ENCODE data around the gene TRPV2. TPM values are rescaled to one million over a fixed set of nuclear protein-coding genes. Genes with fewer than 3 reads are reported as not detected.
A peak's percentile ranks its signal among the peaks of the same experiment; 100 is the strongest.

TRPV2 gene
- total and polyA plus RNA-seq, 9 of the 15 experiments (the other 6 are each of a cell fraction or from before 2014, with no cell fraction given) = 10.0 to 97.5 (median 30.3) TPM

- in situ Hi-C loops (cut with MboI) (no loop called here), intact Hi-C loops (cut with micrococcal nuclease) (no loop called here)
- peak overlapping the region in 1 of 2 experiments; percentile 80; a peak in 1 of 4 replicates for H3K9ac ChIP-seq (ENCODE audit: insufficient read depth in 1 of 2, low read depth in 2 of 2, low read length in 2 of 2)
- H3K79me2 ChIP-seq (ENCODE audit: control insufficient read depth, insufficient read depth, low read length) = peaks cover 29% of the 10 kb centered on the region
- peak overlapping the region; percentile 49 for H3K4me2 ChIP-seq (ENCODE audit: insufficient read depth, low read length)
- H4K20me1 ChIP-seq (replicated peaks; ENCODE audit: control insufficient read depth, insufficient read depth, low read length) = peaks cover 11% of the 10 kb centered on the region; the same call in 1 of the 2 replicates
- FAIRE-seq = peak; percentile 26
- no TSS peak for BruUV-seq (replicated peaks)
- no peak overlapping the region for H3K4me3 ChIP-seq
- H3K9me1 ChIP-seq (ENCODE audit: control insufficient read depth, insufficient read depth, low read length) = no peaks in the 10 kb centered on the region
- H3K27ac ChIP-seq (ENCODE audit: extremely low read depth, low read depth, low read length) = no peak overlapping the region; the same call in 2 of the 3 replicates
- peak; percentile 27 to 44 (median 36) for DNase-seq (ENCODE audit: extremely low read depth in 1 of 4, low spot score in 3 of 4)
- H3K36me3 ChIP-seq (ENCODE audit: control insufficient read depth, insufficient read depth, low read length) = peaks cover 20% of the 10 kb centered on the region; the same call in 2 of the 3 replicates
- peak overlapping the region; percentile 54 for H2AFZ ChIP-seq (ENCODE audit: low read depth, low read length)
- ChIA-PET CTCF (ENCODE audit: low intra/inter-chr PET ratio) (no interaction called here), POLR2A (interaction anchor here (0.6 to 0.7 kb wide), 2 partner anchors 35 to 648 kb away, joined by 3 read pairs; no protein-coding TSS in a partner anchor)
- H3K9me3 ChIP-seq (replicated peaks; ENCODE audit: control insufficient read depth, insufficient read depth, low read depth, low read length) = no peaks in the 10 kb centered on the region
- H3K27me3 ChIP-seq (ENCODE audit: control insufficient read depth in 2 of 2, insufficient read depth in 2 of 2, low read length in 2 of 2) = no peaks in the 10 kb centered on the region
- peaks cover 10 to 22% of the 10 kb centered on the region in 2 experiments; a peak in 4 of 5 replicates for H3K4me1 ChIP-seq (replicated peaks in 1 of 2; ENCODE audit: control insufficient read depth in 2 of 2, insufficient read depth in 2 of 2, low read length in 2 of 2)
- peak; percentile 29; the same call in 1 of the 2 replicates for TF ChIP-seq CEBPB (tag; IDR thresholded peaks at IDR 0.05)
- TF ChIP-seq, protein P1, sequence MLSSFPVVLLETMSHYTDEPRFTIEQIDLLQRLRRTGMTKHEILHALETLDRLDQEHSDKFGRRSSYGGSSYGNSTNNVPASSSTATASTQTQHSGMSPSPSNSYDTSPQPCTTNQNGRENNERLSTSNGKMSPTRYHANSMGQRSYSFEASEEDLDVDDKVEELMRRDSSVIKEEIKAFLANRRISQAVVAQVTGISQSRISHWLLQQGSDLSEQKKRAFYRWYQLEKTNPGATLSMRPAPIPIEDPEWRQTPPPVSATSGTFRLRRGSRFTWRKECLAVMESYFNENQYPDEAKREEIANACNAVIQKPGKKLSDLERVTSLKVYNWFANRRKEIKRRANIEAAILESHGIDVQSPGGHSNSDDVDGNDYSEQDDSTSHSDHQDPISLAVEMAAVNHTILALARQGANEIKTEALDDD (IDR thresholded peaks at IDR 0.05) = peak; percentile 85
- TF ChIP-seq CTBP1 (IDR thresholded peaks at IDR 0.05; ENCODE audit: borderline replicate concordance) = peak; percentile 34; the same call in 1 of the 2 replicates
- TF ChIP-seq MTF1 (CRISPR knock-in tag; IDR thresholded peaks at IDR 0.05; ENCODE audit: borderline replicate concordance) = no peak
- no peak for TF ChIP-seq MCM2 (IDR thresholded peaks at IDR 0.05; ENCODE audit: low read depth)
- no peak for TF ChIP-seq ZNF354B (CRISPR knock-in tag; IDR thresholded peaks at IDR 0.05)
- no peak for TF ChIP-seq NR2C2 (CRISPR knock-in tag; IDR thresholded peaks at IDR 0.05)
- TF ChIP-seq NR2C2 (tag; IDR thresholded peaks at IDR 0.05) = no peak
- TF ChIP-seq NRF1 (conservative IDR thresholded peaks at IDR 0.05 in 1 of 2, IDR thresholded peaks at IDR 0.05 in 1 of 2) = no peak
- no peak for TF ChIP-seq NCOA1 (IDR thresholded peaks at IDR 0.05; ENCODE audit: low read depth)
- 0 out of 2 replicates have a peak, but pooled peaks have one; percentile 21 for TF ChIP-seq EHMT2 (IDR thresholded peaks at IDR 0.05)
- 42% methylated on average over 16 of the region's 17 CpGs for WGBS (ENCODE audit: insufficient coverage, low coverage, missing lambda C conversion rate)
- ATAC-seq = no peak
Observed at GRCh38 chr17:16378636-16379282, 36.6 kb upstream of the TRPV2 start.
